ENCODE data around the gene CAPN10. TPM values are rescaled to one million over a fixed set of nuclear protein-coding genes. Genes with fewer than 3 reads are reported as not detected.

CAPN10 gene
- polyA plus RNA-seq, 2 of the 4 experiments (the other 2 are of a cell fraction) = 8.4 to 15.8 TPM

GRCh38 chr2:240594511-240595380 is 8.2 kb downstream of the CAPN10 start (continued):
- TF ChIP-seq SMC3 (IDR thresholded peaks at IDR 0.05) (no peak), NFE2L2 (conservative IDR thresholded peaks at IDR 0.05; ENCODE audit: low read length) (no peak), ATOH8 (CRISPR knock-in tag; IDR thresholded peaks at IDR 0.05; ENCODE audit: low read depth) (no peak)

- CTCF ChIA-PET = interaction anchor here (1.4 kb wide), 1 partner anchor 10 kb away, joined by 4 read pairs; the partner anchor contains the start of gene CAPN10
- 69% methylated on average over 11 of the region's 18 CpGs for whole genome bisulfite sequencing (ENCODE audit: missing lambda C conversion rate)
- no peak overlapping the region for H3K27ac ChIP-seq
- H3K4me3 ChIP-seq = no peak overlapping the region
- H3K4me1 ChIP-seq = no peaks in the 10 kb centered on the region
- DNase-seq (ENCODE audit: low read depth in 1 of 2, low spot score in 1 of 2) = peak; percentile 30 to 50
- peak in 1 of 2 experiments; percentile 17; a peak in 1 of 5 replicates for TF ChIP-seq RAD21 (conservative IDR thresholded peaks at IDR 0.05 in 1 of 2, IDR thresholded peaks at IDR 0.05 in 1 of 2)
- TF ChIP-seq KDM5A (IDR thresholded peaks at IDR 0.05) = no peak
- POLR2A ChIA-PET = no interaction called here
- no peak overlapping the region for H3K4me2 ChIP-seq
- H3K9me3 ChIP-seq = no peaks in the 10 kb centered on the region
- ATAC-seq = peak; percentile 43 to 88; a peak in 4 of 6 replicates
- FAIRE-seq = no peak
Measured at GRCh38 chr2:240595381-240596079, 9.0 kb downstream of the CAPN10 start.

- ATAC-seq (no peak), FAIRE-seq (no peak), DNase-seq (ENCODE audit: low read depth in 1 of 2, low spot score in 1 of 2) (no peak)
- ChIA-PET CTCF (interaction anchor here (1.4 kb wide), 1 partner anchor 10 kb away, joined by 4 read pairs; the partner anchor contains the start of gene CAPN10), POLR2A (no interaction called here)
- no peaks in the 10 kb centered on the region for H3K9me3 ChIP-seq
- no peak overlapping the region for H3K4me3 ChIP-seq
- no peaks in the 10 kb centered on the region for H3K4me1 ChIP-seq
- TF ChIP-seq KDM5A (IDR thresholded peaks at IDR 0.05) (no peak), EHMT2 (IDR thresholded peaks at IDR 0.05; ENCODE audit: low read depth) (no peak), HES2 (IDR thresholded peaks at IDR 0.05) (no peak), CEBPB (IDR thresholded peaks at IDR 0.05) (no peak), FOXS1 (CRISPR knock-in tag; IDR thresholded peaks at IDR 0.05) (no peak), ESRRA (IDR thresholded peaks at IDR 0.05; ENCODE audit: borderline replicate concordance, low read length) (no peak), TFCP2L1 (CRISPR knock-in tag; IDR thresholded peaks at IDR 0.05) (no peak), SREBF2 (IDR thresholded peaks at IDR 0.05) (no peak), HOXB13 (CRISPR knock-in tag; IDR thresholded peaks at IDR 0.05; ENCODE audit: low read depth) (no peak), MAZ (IDR thresholded peaks at IDR 0.05; ENCODE audit: borderline replicate concordance, low read depth, low read length) (no peak), CTCF (IDR thresholded peaks at IDR 0.05) (no peak), REST (IDR thresholded peaks at IDR 0.05) (no peak), CHD4 (IDR thresholded peaks at IDR 0.05; ENCODE audit: borderline replicate concordance) (no peak), CBX2 (IDR thresholded peaks at IDR 0.05; ENCODE audit: borderline replicate concordance, low read depth) (no peak), MYC (IDR thresholded peaks at IDR 0.05; ENCODE audit: borderline replicate concordance, low read length) (no peak), POLR2AphosphoS2 (conservative IDR thresholded peaks at IDR 0.05; ENCODE audit: low read length) (no peak), RFX5 (IDR thresholded peaks at IDR 0.05) (no peak), HEYL (CRISPR knock-in tag; IDR thresholded peaks at IDR 0.05) (no peak), JUN (IDR thresholded peaks at IDR 0.05) (no peak), BHLHE40 (IDR thresholded peaks at IDR 0.05; ENCODE audit: low read depth, low read length) (no peak)
- no peak overlapping the region for H3K4me2 ChIP-seq
- no peak overlapping the region for H3K27ac ChIP-seq
- 98% methylated on average over 7 of the region's 17 CpGs for WGBS (ENCODE audit: missing lambda C conversion rate)
Measured at GRCh38 chr2:240596080-240596460, 9.5 kb downstream of the CAPN10 start.
